Gastrocnemius medialis (tissue), 4 donors: ENCODE measurements around the gene LTBP1. TPM values are rescaled to one million over a fixed set of nuclear protein-coding genes. Genes with fewer than 3 reads are reported as not detected.

ENCODE experiments used
- ATAC-seq, 2 donors: fragments of 150-250 bp; one replicate each; pipeline ENCODE4 v1.9.1; 2016
- DNase-seq, 2 donors: peaks; one replicate each; pipeline ENCODE4 v3.0.0-alpha.2; 2019
- H3K27ac ChIP-seq, 4 donors: fragments of 200-600 bp; sonication (generic); 1 replicate in 1 of 4; 2 replicates in 3 of 4; pipeline ENCODE4 v1.5.1; 2016 to 2018; ENCODE audit warnings: mild to moderate bottlenecking in 2 of 4, moderate library complexity in 1 of 4
- H3K27me3 ChIP-seq, 3 donors: fragments of 200-600 bp; sonication (generic) in 2 of 3; 1 replicate in 1 of 3; 2 replicates in 2 of 3; pipeline versions ENCODE4 v1.5.1 to v1.6.0; 2016 to 2019; ENCODE audit warnings: mild to moderate bottlenecking in 1 of 3, moderate library complexity in 1 of 3
- H3K36me3 ChIP-seq, 2 donors: fragments of 200-600 bp; sonication (generic) in 1 of 2; one replicate each; pipeline ENCODE4 v1.5.1; 2017 to 2018
- H3K4me1 ChIP-seq, 2 donors: fragments of 200-600 bp; sonication (generic) in 1 of 2; one replicate each; pipeline ENCODE4 v1.5.1; 2016 to 2017; ENCODE audit warnings: mild to moderate bottlenecking in 2 of 2
- H3K4me3 ChIP-seq, 4 donors: fragments of 200-600 bp; sonication (generic) in 3 of 4; 1 replicate in 1 of 4; 2 replicates in 3 of 4; pipeline ENCODE4 v1.5.1; 2016 to 2019; ENCODE audit warnings: mild to moderate bottlenecking in 2 of 4
- H3K9me3 ChIP-seq, 3 donors: fragments of 200-600 bp; sonication (generic) in 2 of 3; 1 replicate in 1 of 3; 2 replicates in 2 of 3; pipeline ENCODE4 v1.5.1; 2016 to 2019
- CTCF ChIP-seq, 5 experiments: fragments of 450-650 bp in 3 of 5; fragments of 200-600 bp in 2 of 5; sonication (generic) in 2 of 5; IDR thresholded peaks in 4 of 5; conservative IDR thresholded peaks in 1 of 5; 1 replicate in 4 of 5; 2 replicates in 1 of 5; pipeline ENCODE4 v1.5.1; 2016 to 2019; ENCODE audit warnings: antibody characterized with exemption in 5 of 5, mild to moderate bottlenecking in 3 of 5, moderate library complexity in 3 of 5
- POLR2A ChIP-seq, 2 donors: fragments of 450-650 bp; IDR thresholded peaks; one replicate each; pipeline ENCODE4 v1.6.1; 2017; ENCODE audit warnings: antibody characterized with exemption in 2 of 2, mild to moderate bottlenecking in 2 of 2, moderate library complexity in 2 of 2
- in situ Hi-C, 4 donors: fragments of 200-750 bp; cut with MboI; loops; one replicate each; pipeline versions ENCODE4 v1.15.0 to v1.8.0; 2017; ENCODE audit warnings: low sequenced_read_pairs in 4 of 4
- intact Hi-C: fragments of 100-400 bp; cut with DNase I; formaldehyde crosslinking; loops from one replicate; pipeline ENCODE4 v1.15.1; 2023; ENCODE audit warnings: low total_unique reads
- total RNA-seq, 4 donors: library from RNA; depleted of rRNA; stranded (reverse); fragments of >200 nt; gene quantifications; one replicate each; pipeline versions ENCODE4 v1.1.0 to v1.2.3, GENCODE V29; 2016

The LTBP1 gene
- total RNA-seq, 4 donors from 2014 or later, result 8.0 to 42.8 (median 18.4) TPM

- no peaks in the 10 kb centered on the region for H3K36me3 ChIP-seq
- no peak for DNase-seq
- no peaks in the 10 kb centered on the region for H3K9me3 ChIP-seq
- TF ChIP-seq POLR2A (IDR thresholded peaks at IDR 0.05) (no peak), CTCF (IDR thresholded peaks at IDR 0.05 in 4 of 5, conservative IDR thresholded peaks at IDR 0.05 in 1 of 5) (no peak)
- no peaks in the 10 kb centered on the region for H3K27me3 ChIP-seq
- H3K4me1 ChIP-seq, result no peaks in the 10 kb centered on the region
- intact Hi-C loops (no loop called here), in situ Hi-C loops (no loop called here)
- H3K4me3 ChIP-seq, result no peak overlapping the region
- no peak overlapping the region for H3K27ac ChIP-seq
- ATAC-seq, result no peak
Measured at GRCh38 chr2:32997705-32998104, 51.0 kb downstream of the LTBP1 start.

GRCh38 chr2:33000986-33001385, 54.2 kb downstream of the LTBP1 start:
- no peak overlapping the region for H3K4me3 ChIP-seq
- H3K27me3 ChIP-seq, result no peaks in the 10 kb centered on the region
- H3K36me3 ChIP-seq, result no peaks in the 10 kb centered on the region
- H3K9me3 ChIP-seq, result no peaks in the 10 kb centered on the region
- no peak for ATAC-seq
- H3K4me1 ChIP-seq, result peaks cover 0 to 6% of the 10 kb centered on the region in 2 donors
- in situ Hi-C loops, result no loop called here
- intact Hi-C loops, result no loop called here
- no peak overlapping the region for H3K27ac ChIP-seq
- DNase-seq, result no peak
- TF ChIP-seq POLR2A (IDR thresholded peaks at IDR 0.05) (no peak), CTCF (IDR thresholded peaks at IDR 0.05 in 4 of 5, conservative IDR thresholded peaks at IDR 0.05 in 1 of 5) (no peak)

- DNase-seq (no peak), ATAC-seq (no peak)
- Histone ChIP-seq H3K36me3 (no peaks in the 10 kb centered on the region), H3K9me3 (no peaks in the 10 kb centered on the region), H3K27me3 (no peaks in the 10 kb centered on the region), H3K4me1 (peaks cover 0 to 9% of the 10 kb centered on the region in 2 donors), H3K27ac (no peak overlapping the region), H3K4me3 (no peak overlapping the region)
- in situ Hi-C loops, result no loop called here
- intact Hi-C loops, result no loop called here
- TF ChIP-seq POLR2A (IDR thresholded peaks at IDR 0.05) (no peak), CTCF (IDR thresholded peaks at IDR 0.05 in 4 of 5, conservative IDR thresholded peaks at IDR 0.05 in 1 of 5) (no peak)
Measured at GRCh38 chr2:33001823-33002222, 55.1 kb downstream of the LTBP1 start.

GRCh38 chr2:33002863-33003262, 56.1 kb downstream of the LTBP1 start:
- no peak for TF ChIP-seq CTCF (IDR thresholded peaks at IDR 0.05 in 4 of 5, conservative IDR thresholded peaks at IDR 0.05 in 1 of 5)
- TF ChIP-seq POLR2A (IDR thresholded peaks at IDR 0.05), result no peak
- H3K4me1 ChIP-seq, result peaks cover 0 to 12% of the 10 kb centered on the region in 2 donors
- H3K4me3 ChIP-seq, result no peak overlapping the region
- no peak overlapping the region for H3K27ac ChIP-seq
- H3K36me3 ChIP-seq, result no peaks in the 10 kb centered on the region
- no peak for DNase-seq
- no peaks in the 10 kb centered on the region for H3K9me3 ChIP-seq
- intact Hi-C loops (no loop called here), in situ Hi-C loops (no loop called here)
- H3K27me3 ChIP-seq, result no peaks in the 10 kb centered on the region
- ATAC-seq, result no peak

GRCh38 chr2:33005057-33005456, 58.3 kb downstream of the LTBP1 start:
- intact Hi-C loops, result no loop called here
- Histone ChIP-seq H3K27ac (no peak overlapping the region), H3K27me3 (no peaks in the 10 kb centered on the region), H3K4me3 (no peak overlapping the region), H3K9me3 (no peaks in the 10 kb centered on the region), H3K36me3 (no peaks in the 10 kb centered on the region), H3K4me1 (peaks cover 0 to 12% of the 10 kb centered on the region in 2 donors)
- no peak for DNase-seq
- TF ChIP-seq CTCF (IDR thresholded peaks at IDR 0.05 in 4 of 5, conservative IDR thresholded peaks at IDR 0.05 in 1 of 5) (no peak), POLR2A (IDR thresholded peaks at IDR 0.05) (no peak)
- in situ Hi-C loops, result no loop called here
- ATAC-seq, result no peak
